ENCODE results near the gene RREB1. TPM values are rescaled to one million over a fixed set of nuclear protein-coding genes. Genes with fewer than 3 reads are reported as not detected.

Gene RREB1
- total and polyA plus RNA-seq, 2 experiments from 2014 or later: 6.4 to 12.4 TPM

GRCh38 chr6:7125290-7125689 is 17.5 kb downstream of the RREB1 start:
- peaks cover 6% of the 10 kb centered on the region; the same call in 1 of the 2 replicates for H3K36me3 ChIP-seq (ENCODE audit: low read depth)
- H3K9me2 ChIP-seq (ENCODE audit: insufficient read depth): no peaks in the 10 kb centered on the region
- H2AFZ ChIP-seq: no peak overlapping the region
- H3F3A ChIP-seq (ENCODE audit: insufficient read depth): peaks cover under 1% of the 10 kb centered on the region; the same call in 1 of the 2 replicates
- peaks cover 100% of the 10 kb centered on the region for H3K79me2 ChIP-seq (ENCODE audit: insufficient read depth)
- no peak for TF ChIP-seq EZH2phosphoT487 (IDR thresholded peaks at IDR 0.05; ENCODE audit: insufficient read depth, low read depth)
- TF ChIP-seq EZH2 (IDR thresholded peaks at IDR 0.05; ENCODE audit: insufficient read depth, poor library complexity, severe bottlenecking): no peak
- peak overlapping the region; percentile 46 for H3K27ac ChIP-seq
- H4K20me1 ChIP-seq (ENCODE audit: insufficient read depth): peaks cover 25% of the 10 kb centered on the region
- H3K9me3 ChIP-seq (ENCODE audit: low read depth): no peaks in the 10 kb centered on the region
- WGBS, 2 experiments (ENCODE audit: low coverage in 1 of 2, low lambda C conversion rate in 2 of 2, missing lambda C conversion rate in 2 of 2): 86 to 100% methylated on average over 1 of the region's 1 CpG
- DNase-seq: no peak
- H3K9ac ChIP-seq: no peak overlapping the region
- no peaks in the 10 kb centered on the region for H3K27me3 ChIP-seq (replicated peaks; ENCODE audit: insufficient read depth)
- peaks cover 18% of the 10 kb centered on the region for H3K4me1 ChIP-seq (ENCODE audit: insufficient read depth)
- in situ Hi-C loops (cut with MboI): no loop called here
- H3K4me3 ChIP-seq: no peak overlapping the region
- no peak overlapping the region for H3K4me2 ChIP-seq (ENCODE audit: unreplicated experiment)

- 93 to 96% methylated on average over 4 of the region's 4 CpGs for WGBS, 2 experiments (ENCODE audit: low coverage in 1 of 2, low lambda C conversion rate in 2 of 2, missing lambda C conversion rate in 2 of 2)
- H3K4me2 ChIP-seq (ENCODE audit: unreplicated experiment): no peak overlapping the region
- H4K20me1 ChIP-seq (ENCODE audit: insufficient read depth): peaks cover 28% of the 10 kb centered on the region
- no peak overlapping the region for H3K9ac ChIP-seq
- TF ChIP-seq EZH2 (IDR thresholded peaks at IDR 0.05; ENCODE audit: insufficient read depth, poor library complexity, severe bottlenecking): no peak
- TF ChIP-seq EZH2phosphoT487 (IDR thresholded peaks at IDR 0.05; ENCODE audit: insufficient read depth, low read depth): no peak
- peaks cover 100% of the 10 kb centered on the region for H3K79me2 ChIP-seq (ENCODE audit: insufficient read depth)
- H3K27ac ChIP-seq: no peak overlapping the region
- H2AFZ ChIP-seq: no peak overlapping the region
- in situ Hi-C loops (cut with MboI): no loop called here
- H3K4me3 ChIP-seq: no peak overlapping the region
- H3K9me2 ChIP-seq (ENCODE audit: insufficient read depth): no peaks in the 10 kb centered on the region
- H3F3A ChIP-seq (ENCODE audit: insufficient read depth): peaks cover 12% of the 10 kb centered on the region
- H3K9me3 ChIP-seq (ENCODE audit: low read depth): no peaks in the 10 kb centered on the region
- peaks cover 23% of the 10 kb centered on the region for H3K4me1 ChIP-seq (ENCODE audit: insufficient read depth)
- DNase-seq: no peak
- H3K27me3 ChIP-seq (replicated peaks; ENCODE audit: insufficient read depth): no peaks in the 10 kb centered on the region
- H3K36me3 ChIP-seq (ENCODE audit: low read depth): peaks cover 6% of the 10 kb centered on the region; the same call in 1 of the 2 replicates
Observed at GRCh38 chr6:7126754-7127153, 19.0 kb downstream of the RREB1 start.

- Histone ChIP-seq H3K9me2 (ENCODE audit: insufficient read depth) (no peaks in the 10 kb centered on the region), H3K27ac (no peak overlapping the region), H3K27me3 (replicated peaks; ENCODE audit: insufficient read depth) (no peaks in the 10 kb centered on the region), H2AFZ (no peak overlapping the region), H3K79me2 (ENCODE audit: insufficient read depth) (peaks cover 100% of the 10 kb centered on the region), H3K9me3 (ENCODE audit: low read depth) (no peaks in the 10 kb centered on the region), H3K4me3 (no peak overlapping the region), H3K4me1 (ENCODE audit: insufficient read depth) (peaks cover 23% of the 10 kb centered on the region), H3K4me2 (ENCODE audit: unreplicated experiment) (no peak overlapping the region), H3F3A (ENCODE audit: insufficient read depth) (peaks cover 13% of the 10 kb centered on the region), H3K9ac (no peak overlapping the region), H3K36me3 (ENCODE audit: low read depth) (peaks cover 2% of the 10 kb centered on the region; the same call in 1 of the 2 replicates), H4K20me1 (ENCODE audit: insufficient read depth) (peaks cover 28% of the 10 kb centered on the region)
- 86 to 91% methylated on average over 5 of the region's 5 CpGs for WGBS, 2 experiments (ENCODE audit: low coverage in 1 of 2, low lambda C conversion rate in 2 of 2, missing lambda C conversion rate in 2 of 2)
- TF ChIP-seq EZH2 (IDR thresholded peaks at IDR 0.05; ENCODE audit: insufficient read depth, poor library complexity, severe bottlenecking) (no peak), EZH2phosphoT487 (IDR thresholded peaks at IDR 0.05; ENCODE audit: insufficient read depth, low read depth) (no peak)
- in situ Hi-C loops (cut with MboI): no loop called here
- no peak for DNase-seq
Observed at GRCh38 chr6:7127680-7128079, 19.9 kb downstream of the RREB1 start.

GRCh38 chr6:7129360-7129759 is 21.6 kb downstream of the RREB1 start:
- H3K9me3 ChIP-seq (ENCODE audit: low read depth): no peaks in the 10 kb centered on the region
- peak overlapping the region; percentile 63; the same call in 1 of the 2 replicates for H3K9ac ChIP-seq
- WGBS, 2 experiments (ENCODE audit: low coverage in 1 of 2, low lambda C conversion rate in 2 of 2, missing lambda C conversion rate in 2 of 2): 71 to 77% methylated on average over 6 of the region's 6 CpGs
- H3K9me2 ChIP-seq (ENCODE audit: insufficient read depth): no peaks in the 10 kb centered on the region
- H3K4me3 ChIP-seq: no peak overlapping the region
- H3K79me2 ChIP-seq (ENCODE audit: insufficient read depth): peaks cover 100% of the 10 kb centered on the region
- TF ChIP-seq EZH2 (IDR thresholded peaks at IDR 0.05; ENCODE audit: insufficient read depth, poor library complexity, severe bottlenecking) (no peak), EZH2phosphoT487 (IDR thresholded peaks at IDR 0.05; ENCODE audit: insufficient read depth, low read depth) (no peak)
- in situ Hi-C loops (cut with MboI): no loop called here
- H4K20me1 ChIP-seq (ENCODE audit: insufficient read depth): peaks cover 20% of the 10 kb centered on the region; the same call in 1 of the 2 replicates
- H3K27ac ChIP-seq: peak overlapping the region; percentile 80
- no peak for DNase-seq
- H3K36me3 ChIP-seq (ENCODE audit: low read depth): no peaks in the 10 kb centered on the region
- H2AFZ ChIP-seq: no peak overlapping the region
- peaks cover 19% of the 10 kb centered on the region for H3K4me1 ChIP-seq (ENCODE audit: insufficient read depth)
- H3K4me2 ChIP-seq (ENCODE audit: unreplicated experiment): no peak overlapping the region
- peaks cover 13% of the 10 kb centered on the region for H3F3A ChIP-seq (ENCODE audit: insufficient read depth)
- no peaks in the 10 kb centered on the region for H3K27me3 ChIP-seq (replicated peaks; ENCODE audit: insufficient read depth)
